Measurements from ENCODE around the gene ADAMTS12.

- TF ChIP-seq, protein P1, sequence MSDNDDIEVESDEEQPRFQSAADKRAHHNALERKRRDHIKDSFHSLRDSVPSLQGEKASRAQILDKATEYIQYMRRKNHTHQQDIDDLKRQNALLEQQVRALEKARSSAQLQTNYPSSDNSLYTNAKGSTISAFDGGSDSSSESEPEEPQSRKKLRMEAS (IDR thresholded peaks at IDR 0.05): no peak
- TF ChIP-seq CTCF (IDR thresholded peaks at IDR 0.05; ENCODE audit: low read depth, low read length, missing input control) (no peak), JUND (IDR thresholded peaks at IDR 0.05) (no peak), YY1 (IDR thresholded peaks at IDR 0.05) (no peak), RAD21 (IDR thresholded peaks at IDR 0.05) (no peak), FOXA2 (IDR thresholded peaks at IDR 0.05) (no peak), SP1 (IDR thresholded peaks at IDR 0.05) (no peak)
Measured at GRCh38 chr5:33793836-33794549, 97.8 kb downstream of the ADAMTS12 start.

Measured in liver (tissue), 3 donors.